Osteoblast (primary cell): Measurements from ENCODE around the gene C12orf54. TPM values are rescaled to one million over a fixed set of nuclear protein-coding genes. Genes with fewer than 3 reads are reported as not detected.

Experiments used
- DNase-seq: peaks from one replicate; pipeline ENCODE4 v3.0.0; 2011; ENCODE audit warnings: low spot score, mixed read lengths; ENCODE audit not compliant: insufficient read length; ENCODE audit errors: missing footprints
- H2AFZ ChIP-seq: 2 replicates; pipeline ENCODE4 v1.6.0; 2011; ENCODE audit warnings: mild to moderate bottlenecking, low read length
- H3K27ac ChIP-seq: 2 replicates; pipeline ENCODE4 v1.5.1; 2011; ENCODE audit warnings: mild to moderate bottlenecking, low read depth, low read length, moderate library complexity
- H3K27me3 ChIP-seq: 2 replicates; pipeline ENCODE4 v1.6.0; 2012; ENCODE audit warnings: mild to moderate bottlenecking, control low read depth, inconsistent platforms, low read length, moderate library complexity; ENCODE audit not compliant: insufficient read depth
- H3K36me3 ChIP-seq: 2 replicates; pipeline ENCODE4 v1.5.1; 2011; ENCODE audit warnings: mild to moderate bottlenecking, low read length, control low read depth, moderate library complexity; ENCODE audit not compliant: insufficient read depth
- H3K4me1 ChIP-seq: 2 replicates; pipeline ENCODE4 v1.5.1; 2011; ENCODE audit warnings: mild to moderate bottlenecking, low read length, control low read depth, moderate library complexity; ENCODE audit not compliant: insufficient read depth
- H3K4me2 ChIP-seq: 2 replicates; pipeline ENCODE4 v1.6.0; 2011; ENCODE audit warnings: mild to moderate bottlenecking, low read length; ENCODE audit not compliant: insufficient read depth
- H3K4me3 ChIP-seq: fragments of 200-600 bp; sonication (generic); 3 replicates; pipeline ENCODE4 v1.5.1; 2012; ENCODE audit warnings: mild to moderate bottlenecking, low read length, inconsistent platforms; ENCODE audit not compliant: insufficient read depth
- H3K79me2 ChIP-seq: 2 replicates; pipeline ENCODE4 v1.6.0; 2012; ENCODE audit warnings: mild to moderate bottlenecking, low read length, control low read depth, inconsistent platforms; ENCODE audit not compliant: insufficient read depth
- H3K9me3 ChIP-seq: 2 replicates; pipeline ENCODE4 v1.5.1; 2011; ENCODE audit warnings: low read depth, low read length, control low read depth
- H4K20me1 ChIP-seq: 2 replicates; pipeline ENCODE4 v1.6.0; 2012; ENCODE audit warnings: mild to moderate bottlenecking, low read length, control low read depth; ENCODE audit not compliant: insufficient read depth
- total RNA-seq: library from RNA; depleted of rRNA; stranded (reverse); fragments of >200 nt; gene quantifications from 2 replicates; pipeline ENCODE4 v1.2.3, GENCODE V29; 2012
- TF ChIP-seq, protein P1 (sequence below): IDR thresholded peaks from 2 replicates; pipeline ENCODE4 v1.5.1; 2011; ENCODE audit warnings: mild to moderate bottlenecking, low read depth, low read length, moderate library complexity; ENCODE audit errors: extremely low read depth

C12orf54 gene
- total RNA-seq, 1 donor, result not detected

GRCh38 chr12:48525332-48525731 lies 43.0 kb downstream of the C12orf54 start, which contains the start of gene OR8S1:
Gene OR8S1 (plus strand): TSS chr12:48525632. CDS start chr12:48525632, 0 bp downstream.
- no peak within 1 kb of the TSS for H3K27ac ChIP-seq
- no peaks in the 10 kb centered on the region for H3K9me3 ChIP-seq
- DNase-seq, result peak; percentile 25
- TF ChIP-seq, protein P1, sequence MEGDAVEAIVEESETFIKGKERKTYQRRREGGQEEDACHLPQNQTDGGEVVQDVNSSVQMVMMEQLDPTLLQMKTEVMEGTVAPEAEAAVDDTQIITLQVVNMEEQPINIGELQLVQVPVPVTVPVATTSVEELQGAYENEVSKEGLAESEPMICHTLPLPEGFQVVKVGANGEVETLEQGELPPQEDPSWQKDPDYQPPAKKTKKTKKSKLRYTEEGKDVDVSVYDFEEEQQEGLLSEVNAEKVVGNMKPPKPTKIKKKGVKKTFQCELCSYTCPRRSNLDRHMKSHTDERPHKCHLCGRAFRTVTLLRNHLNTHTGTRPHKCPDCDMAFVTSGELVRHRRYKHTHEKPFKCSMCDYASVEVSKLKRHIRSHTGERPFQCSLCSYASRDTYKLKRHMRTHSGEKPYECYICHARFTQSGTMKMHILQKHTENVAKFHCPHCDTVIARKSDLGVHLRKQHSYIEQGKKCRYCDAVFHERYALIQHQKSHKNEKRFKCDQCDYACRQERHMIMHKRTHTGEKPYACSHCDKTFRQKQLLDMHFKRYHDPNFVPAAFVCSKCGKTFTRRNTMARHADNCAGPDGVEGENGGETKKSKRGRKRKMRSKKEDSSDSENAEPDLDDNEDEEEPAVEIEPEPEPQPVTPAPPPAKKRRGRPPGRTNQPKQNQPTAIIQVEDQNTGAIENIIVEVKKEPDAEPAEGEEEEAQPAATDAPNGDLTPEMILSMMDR, result no peak
- H3K4me3 ChIP-seq, result no peak within 1 kb of the TSS
- no peak within 1 kb of the TSS for H2AFZ ChIP-seq
- no peak within 1 kb of the TSS for H3K4me2 ChIP-seq
- no peaks in the 10 kb centered on the region for H3K4me1 ChIP-seq
- no peaks in the 10 kb centered on the region for H3K27me3 ChIP-seq
- H3K36me3 ChIP-seq, result no peaks in the 10 kb centered on the region
- H4K20me1 ChIP-seq, result no peaks in the 10 kb centered on the region
- no peaks in the 10 kb centered on the region for H3K79me2 ChIP-seq

DNA sequence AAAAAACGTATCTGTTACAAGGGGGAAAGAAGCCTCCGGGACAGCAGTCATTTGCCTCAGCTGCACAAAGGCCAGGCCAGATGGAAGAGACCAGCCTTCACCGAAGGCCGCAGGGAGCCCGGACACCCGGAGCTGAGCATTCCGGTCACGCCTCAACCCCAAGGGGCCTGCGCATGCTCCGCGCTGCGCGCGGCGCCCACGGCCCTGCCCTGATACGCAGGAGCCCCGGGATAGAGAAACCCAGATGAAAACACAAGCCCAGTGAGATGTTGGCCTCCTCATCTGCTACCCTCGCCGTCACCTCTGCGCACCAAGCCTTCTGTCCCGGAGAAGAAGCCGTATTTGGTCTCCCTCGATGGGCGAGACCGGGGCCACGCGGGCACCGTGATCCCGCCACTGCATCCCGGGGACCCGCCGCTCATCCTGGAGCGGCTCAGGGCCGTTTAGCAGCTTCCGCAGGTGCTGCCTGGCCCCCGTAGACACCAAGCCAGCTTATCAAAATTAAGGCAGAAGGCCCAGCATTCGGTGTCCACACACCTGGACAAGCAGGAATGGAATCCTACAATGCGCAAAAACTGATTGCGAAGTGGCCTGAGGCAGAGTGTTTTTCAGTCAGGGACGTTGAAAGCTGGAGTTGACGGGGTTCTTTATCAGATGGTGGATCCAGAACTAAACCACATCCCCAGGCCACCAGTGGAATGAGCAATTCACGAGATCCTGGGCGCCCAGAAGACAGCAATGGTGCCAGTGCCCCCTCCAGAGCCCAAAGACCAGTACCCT lies 45.8 kb downstream of the C12orf54 start:
- H3K9me3 ChIP-seq, result no peaks in the 10 kb centered on the region
- H3K4me2 ChIP-seq, result no peak overlapping the region
- H4K20me1 ChIP-seq, result no peaks in the 10 kb centered on the region
- H3K27ac ChIP-seq, result no peak overlapping the region
- DNase-seq, result peak; percentile 56
- no peaks in the 10 kb centered on the region for H3K4me1 ChIP-seq
- no peak overlapping the region for H2AFZ ChIP-seq
- H3K27me3 ChIP-seq, result no peaks in the 10 kb centered on the region
- H3K4me3 ChIP-seq, result no peak overlapping the region
- no peaks in the 10 kb centered on the region for H3K36me3 ChIP-seq
- H3K79me2 ChIP-seq, result no peaks in the 10 kb centered on the region
- TF ChIP-seq, protein P1, result no peak

DNA sequence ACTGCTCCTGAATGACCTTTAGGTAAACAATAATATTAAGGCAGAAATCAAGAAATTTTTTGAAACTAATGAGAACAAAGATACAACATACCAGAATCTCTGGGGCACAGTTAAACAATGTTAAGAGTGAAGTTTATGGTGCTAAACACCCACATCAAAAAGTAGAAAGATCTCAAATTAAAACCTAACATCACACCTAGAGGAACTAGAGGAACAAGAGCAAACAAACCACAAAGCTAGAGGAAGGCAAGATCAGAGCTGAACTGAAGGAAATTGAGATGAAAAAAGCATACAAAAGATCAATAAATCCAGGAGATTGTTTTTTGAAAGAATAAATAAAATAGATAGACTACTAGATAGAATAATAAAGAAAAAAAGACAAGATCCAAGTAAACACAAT lies 50.3 kb downstream of the C12orf54 start:
- H4K20me1 ChIP-seq, result no peaks in the 10 kb centered on the region
- TF ChIP-seq, protein P1, result no peak
- no peak for DNase-seq
- H3K4me3 ChIP-seq, result no peak overlapping the region
- no peaks in the 10 kb centered on the region for H3K27me3 ChIP-seq
- H3K27ac ChIP-seq, result no peak overlapping the region
- H3K4me2 ChIP-seq, result no peak overlapping the region
- H2AFZ ChIP-seq, result no peak overlapping the region
- no peaks in the 10 kb centered on the region for H3K4me1 ChIP-seq
- H3K79me2 ChIP-seq, result no peaks in the 10 kb centered on the region
- H3K9me3 ChIP-seq, result no peaks in the 10 kb centered on the region
- no peaks in the 10 kb centered on the region for H3K36me3 ChIP-seq

- no peak for DNase-seq
- Histone ChIP-seq H3K4me3 (no peak overlapping the region), H3K27me3 (no peaks in the 10 kb centered on the region), H3K9me3 (no peaks in the 10 kb centered on the region), H2AFZ (no peak overlapping the region), H4K20me1 (no peaks in the 10 kb centered on the region), H3K36me3 (no peaks in the 10 kb centered on the region), H3K4me1 (no peaks in the 10 kb centered on the region), H3K79me2 (no peaks in the 10 kb centered on the region), H3K27ac (no peak overlapping the region), H3K4me2 (no peak overlapping the region)
- TF ChIP-seq, protein P1, result no peak
These were observed 54.3 kb downstream of the C12orf54 start for GRCh38 chr12:48536602-48537001.
